Mucosa of descending colon (tissue), 3 donors: ENCODE results near the gene PDE4D. TPM values are rescaled to one million over a fixed set of nuclear protein-coding genes. Genes with fewer than 3 reads are reported as not detected.
A peak's percentile ranks its signal among the peaks of the same experiment; 100 is the strongest.
"Not testable (repeated sequence)": the region's sequence is repeated elsewhere in the genome, so short reads cannot be mapped to it uniquely, and the experiment has no call there.

Source experiments
- ATAC-seq: fragments of 200-7000 bp; cut with Tn5 transposase; one replicate; pipeline ENCODE4 v1.9.1; 2020; ENCODE audit warnings: mild to moderate bottlenecking, moderate library complexity
- DNase-seq, 3 donors: peaks; one replicate each; pipeline ENCODE4 v3.0.0-alpha.2; 2020
- H3K36me3 ChIP-seq: fragments of 200-600 bp; one replicate; pipeline ENCODE4 v1.8.0; 2021; ENCODE audit warnings: low read depth, mild to moderate bottlenecking
- H3K4me1 ChIP-seq: fragments of 200-600 bp; one replicate; pipeline ENCODE4 v1.8.0; 2021; ENCODE audit warnings: low read depth, mild to moderate bottlenecking
- H3K4me3 ChIP-seq: fragments of 200-600 bp; one replicate; pipeline ENCODE4 v1.8.0; 2021; ENCODE audit warnings: mild to moderate bottlenecking
- H3K9me3 ChIP-seq: fragments of 200-600 bp; one replicate; pipeline ENCODE4 v1.8.0; 2021; ENCODE audit warnings: mild to moderate bottlenecking
- intact Hi-C, 2 donors: fragments of 100-400 bp; cut with DNase I in 1 of 2; cut with micrococcal nuclease in 1 of 2; formaldehyde crosslinking; loops; one replicate each; pipeline versions ENCODE4 v1.11.0 to v1.11.1; 2022; cut with DNase I, micrococcal nuclease
- total RNA-seq, 3 donors: library from RNA; stranded (reverse); fragmentation: NEBNext Ultra II Directional in 2 of 3; extraction: Animal tissue kit (Norgen Biotek cat#: 25700) in 2 of 3; gene quantifications; one replicate each; pipeline versions ENCODE4 v1.2.1 to v1.2.4, GENCODE V29; 2021 to 2023
- TF ChIP-seq, protein P1 (sequence below): fragments of 200-600 bp; IDR thresholded peaks from one replicate; pipeline ENCODE4 v1.8.0; 2022; ENCODE audit warnings: antibody characterized with exemption, mild to moderate bottlenecking
- donor health status: DM: no; HTN: no; CAD: no; lungs with moderate emphysema.
- donor health status: DM: no; HTN: no; CAD: no.
- donor health status: DM: no; HTN: yes; CAD: no.

Gene PDE4D
- total RNA-seq, 3 donors from 2014 or later: 37.9 to 137 (median 100) TPM

DNA sequence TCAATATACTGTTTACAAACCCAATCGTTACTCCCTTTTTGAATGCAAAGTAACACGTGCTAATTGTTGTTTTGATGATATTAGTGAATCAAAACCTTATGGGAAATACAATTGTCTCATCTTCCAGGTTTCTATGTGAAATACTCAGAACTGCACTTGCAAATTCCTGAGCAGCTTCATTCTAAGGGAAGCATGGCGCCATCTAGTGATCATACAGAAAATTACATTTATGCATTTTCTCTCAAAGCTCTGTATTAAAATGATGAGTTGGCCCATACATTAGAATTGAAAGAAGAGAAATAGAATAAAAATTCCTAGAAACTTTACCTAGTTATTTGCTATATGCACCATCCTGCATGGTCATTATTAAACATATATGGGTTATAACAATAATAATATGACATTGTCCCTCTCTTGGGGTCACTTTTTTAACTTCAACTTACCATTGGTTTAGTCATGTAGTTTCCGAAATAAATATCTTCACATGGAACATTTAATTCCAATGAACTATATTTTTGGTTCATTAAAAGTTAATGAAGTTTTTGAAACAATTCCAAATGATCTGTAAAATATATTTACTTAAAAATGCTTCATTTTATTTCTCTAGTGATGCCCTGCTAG, 220.0 kb downstream of the PDE4D start:
- DNase-seq: no peak
- Histone ChIP-seq H3K9me3 (no peaks in the 10 kb centered on the region), H3K4me3 (no peak overlapping the region), H3K4me1 (no peaks in the 10 kb centered on the region), H3K36me3 (no peaks in the 10 kb centered on the region)
- TF ChIP-seq, protein P1, sequence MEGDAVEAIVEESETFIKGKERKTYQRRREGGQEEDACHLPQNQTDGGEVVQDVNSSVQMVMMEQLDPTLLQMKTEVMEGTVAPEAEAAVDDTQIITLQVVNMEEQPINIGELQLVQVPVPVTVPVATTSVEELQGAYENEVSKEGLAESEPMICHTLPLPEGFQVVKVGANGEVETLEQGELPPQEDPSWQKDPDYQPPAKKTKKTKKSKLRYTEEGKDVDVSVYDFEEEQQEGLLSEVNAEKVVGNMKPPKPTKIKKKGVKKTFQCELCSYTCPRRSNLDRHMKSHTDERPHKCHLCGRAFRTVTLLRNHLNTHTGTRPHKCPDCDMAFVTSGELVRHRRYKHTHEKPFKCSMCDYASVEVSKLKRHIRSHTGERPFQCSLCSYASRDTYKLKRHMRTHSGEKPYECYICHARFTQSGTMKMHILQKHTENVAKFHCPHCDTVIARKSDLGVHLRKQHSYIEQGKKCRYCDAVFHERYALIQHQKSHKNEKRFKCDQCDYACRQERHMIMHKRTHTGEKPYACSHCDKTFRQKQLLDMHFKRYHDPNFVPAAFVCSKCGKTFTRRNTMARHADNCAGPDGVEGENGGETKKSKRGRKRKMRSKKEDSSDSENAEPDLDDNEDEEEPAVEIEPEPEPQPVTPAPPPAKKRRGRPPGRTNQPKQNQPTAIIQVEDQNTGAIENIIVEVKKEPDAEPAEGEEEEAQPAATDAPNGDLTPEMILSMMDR: peak; percentile 47
- intact Hi-C loops: loop anchor here (5.0 to 10.0 kb wide), 3 partner anchors 169 to 486 kb away; no protein-coding TSS in a partner anchor
- ATAC-seq: peak; percentile 69

- ATAC-seq: peak; percentile 83
- TF ChIP-seq, protein P1: no peak
- H3K4me1 ChIP-seq: peaks cover 4% of the 10 kb centered on the region
- H3K9me3 ChIP-seq: no peaks in the 10 kb centered on the region
- intact Hi-C loops: loop anchor here in 1 of 2 donors (10.0 kb wide), 1 partner anchor 82 kb away; no protein-coding TSS in a partner anchor
- H3K36me3 ChIP-seq: no peaks in the 10 kb centered on the region
- no peak overlapping the region for H3K4me3 ChIP-seq
- peak in 1 of 3 donors; percentile 46 for DNase-seq
Measured at GRCh38 chr5:59666440-59667068, 227.0 kb downstream of the PDE4D start.

- not testable (repeated sequence) for ATAC-seq, H3K4me3 ChIP-seq, H3K4me1 ChIP-seq, H3K9me3 ChIP-seq, H3K36me3 ChIP-seq, DNase-seq
- intact Hi-C loops: loop anchor here in 1 of 2 donors (10.0 kb wide), 1 partner anchor 81 kb away; no protein-coding TSS in a partner anchor
Measured at GRCh38 chr5:59665832-59666203, 227.7 kb downstream of the PDE4D start.

DNA sequence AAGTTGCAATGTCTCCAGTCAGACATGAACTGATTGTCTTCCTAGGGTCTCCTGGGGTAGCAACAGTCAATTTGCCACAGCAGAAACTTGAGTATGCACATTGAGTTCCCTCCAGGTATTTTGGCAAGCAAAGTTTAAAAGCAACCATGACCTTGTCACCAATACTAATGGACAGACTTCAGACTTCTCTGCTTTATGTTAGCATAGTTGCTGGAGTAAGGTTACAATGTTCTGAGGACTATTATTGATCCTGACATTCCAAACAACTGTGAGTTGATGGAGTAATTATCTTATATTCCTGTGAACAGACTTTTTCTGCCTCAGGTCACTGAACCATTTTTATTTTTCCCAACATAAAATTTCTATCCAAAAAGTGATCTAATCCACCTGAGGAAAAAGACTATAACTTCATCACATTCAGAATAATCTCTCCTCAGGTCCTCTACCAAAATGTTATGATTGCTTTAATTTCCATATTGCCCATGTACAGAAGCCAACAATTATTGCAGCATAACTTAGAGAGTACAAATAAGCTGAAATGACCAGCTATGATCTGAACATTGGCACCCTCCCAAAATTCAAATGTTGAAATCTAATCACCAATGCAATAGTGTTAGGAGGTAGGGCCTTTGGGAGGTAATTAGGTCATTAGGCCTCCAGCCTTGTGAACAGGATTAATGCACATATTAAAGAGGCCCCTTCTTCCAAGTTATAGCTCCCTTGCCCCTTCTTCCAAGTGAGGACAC, 228.3 kb downstream of the PDE4D start:
- no peak for ATAC-seq
- no peaks in the 10 kb centered on the region for H3K9me3 ChIP-seq
- intact Hi-C loops: loop anchor here in 1 of 2 donors (10.0 kb wide), 1 partner anchor 80 kb away; no protein-coding TSS in a partner anchor
- H3K4me3 ChIP-seq: no peak overlapping the region
- peaks cover 7% of the 10 kb centered on the region for H3K4me1 ChIP-seq
- TF ChIP-seq, protein P1: no peak
- DNase-seq: no peak
- no peaks in the 10 kb centered on the region for H3K36me3 ChIP-seq

DNA sequence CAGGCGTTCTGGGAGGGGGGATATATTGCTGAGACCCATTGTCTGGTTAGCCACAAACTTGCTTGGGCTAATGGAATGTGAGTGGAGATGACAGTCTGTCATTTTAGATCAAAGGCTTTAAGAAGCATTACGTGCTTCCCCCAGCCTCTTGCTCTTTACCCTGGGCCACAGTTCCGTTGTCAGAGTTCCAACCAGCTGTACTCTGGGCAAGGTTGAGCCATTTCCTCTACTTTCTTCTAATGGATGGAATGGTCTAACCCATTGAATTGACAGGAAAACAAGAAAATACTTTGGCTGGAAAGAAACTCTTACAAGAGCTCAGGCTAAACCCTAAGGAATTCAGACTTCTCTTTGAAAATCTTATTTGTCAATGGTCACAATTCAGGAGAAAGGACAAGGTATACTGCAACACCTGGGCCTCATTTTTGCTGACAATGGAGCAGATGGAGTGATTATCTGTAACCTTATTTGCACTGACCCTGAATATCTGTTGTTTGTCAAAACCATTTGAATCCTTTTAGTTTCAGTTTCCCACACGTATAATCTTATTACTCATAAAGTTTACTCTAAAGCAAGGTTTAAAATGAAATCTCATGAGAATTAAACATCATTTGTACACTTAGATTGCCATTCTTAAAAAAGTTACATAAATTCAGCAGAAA, 231.4 kb downstream of the PDE4D start:
- TF ChIP-seq, protein P1: no peak
- intact Hi-C loops: loop anchor here in 1 of 2 donors (5.0 to 10.0 kb wide), 2 partner anchors 77 to 155 kb away; no protein-coding TSS in a partner anchor
- ATAC-seq (peak; percentile 46), DNase-seq (no peak)
- no peak overlapping the region for H3K4me3 ChIP-seq
- no peaks in the 10 kb centered on the region for H3K9me3 ChIP-seq
- H3K4me1 ChIP-seq: peaks cover 7% of the 10 kb centered on the region
- H3K36me3 ChIP-seq: no peaks in the 10 kb centered on the region
